ENCODE results near the gene C12orf42.

Gene C12orf42

DNA sequence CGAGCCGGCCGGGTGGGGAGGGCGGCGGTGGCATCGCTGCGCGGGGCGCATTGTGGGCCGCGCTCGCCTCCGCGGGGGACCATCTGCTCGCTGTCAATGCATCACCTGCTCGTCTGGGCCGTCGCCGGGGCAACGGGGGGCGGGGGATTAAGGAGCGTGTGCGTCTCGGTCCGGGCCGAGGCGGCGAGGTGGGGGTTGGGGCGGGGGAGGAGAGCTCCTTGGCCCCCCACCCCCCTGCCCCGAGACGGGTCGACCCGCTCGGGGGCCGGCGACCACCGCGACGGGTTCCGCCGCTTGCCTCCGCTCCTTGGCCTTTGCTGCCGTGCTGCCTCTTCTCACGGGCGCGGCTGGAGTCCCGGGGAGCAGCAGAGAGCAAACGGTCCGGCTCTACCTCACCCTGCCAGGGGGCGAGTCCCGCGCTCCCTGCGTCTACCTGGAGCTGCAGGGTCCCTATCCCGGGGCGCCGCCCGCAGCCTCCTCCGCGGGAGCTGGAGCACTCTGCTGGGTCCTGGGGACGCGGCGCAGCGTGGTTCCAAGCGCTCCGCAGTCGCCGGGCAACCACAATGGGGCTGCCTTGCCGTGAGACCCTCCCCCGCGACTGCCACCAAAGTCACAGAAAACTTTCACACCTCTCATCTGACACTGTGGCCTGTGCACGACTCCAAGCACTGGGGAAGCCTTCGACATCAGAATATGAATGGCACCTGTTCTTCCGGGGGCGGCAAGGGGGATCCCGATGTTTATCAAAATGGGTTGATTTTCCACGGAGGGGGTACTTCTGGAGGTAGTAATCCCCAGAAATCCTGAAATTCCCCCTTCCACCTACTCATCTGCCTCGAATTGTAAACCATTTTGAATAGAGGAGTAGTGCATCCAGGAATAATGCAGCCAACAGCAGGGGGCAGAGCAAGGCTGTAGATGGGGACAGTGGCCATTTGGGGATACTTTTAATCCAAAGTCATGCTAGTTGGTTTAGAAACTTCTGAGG lies at the start of gene C12orf42:
Gene C12orf42, minus strand, starts transcription at position 500 of the 988 bp plus-strand sequence. CDS start 17,542 bp downstream, outside the sequence.
- DNase-seq (ENCODE audit: low read depth), result no peak

DNA sequence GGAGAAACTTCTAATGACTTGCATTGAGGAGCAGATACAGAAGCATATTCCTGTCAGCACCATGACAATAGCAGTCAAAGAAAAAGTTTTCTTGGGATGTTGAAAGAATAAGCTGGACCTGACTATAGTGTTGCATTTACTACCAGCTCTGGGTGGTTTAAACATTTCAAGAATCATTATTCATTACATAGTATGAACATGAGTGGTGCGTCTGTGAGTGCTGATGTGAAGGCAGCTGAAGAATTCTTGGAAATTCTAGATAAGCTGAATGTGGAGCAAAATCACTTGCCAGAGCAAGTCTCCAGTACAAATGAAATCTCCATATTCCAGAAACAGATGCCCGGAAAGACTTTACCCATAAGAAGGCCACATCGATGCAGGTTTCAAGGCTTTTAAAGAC lies 46.3 kb upstream of the C12orf42 start:
- no peak for DNase-seq (ENCODE audit: low read depth)

DNA sequence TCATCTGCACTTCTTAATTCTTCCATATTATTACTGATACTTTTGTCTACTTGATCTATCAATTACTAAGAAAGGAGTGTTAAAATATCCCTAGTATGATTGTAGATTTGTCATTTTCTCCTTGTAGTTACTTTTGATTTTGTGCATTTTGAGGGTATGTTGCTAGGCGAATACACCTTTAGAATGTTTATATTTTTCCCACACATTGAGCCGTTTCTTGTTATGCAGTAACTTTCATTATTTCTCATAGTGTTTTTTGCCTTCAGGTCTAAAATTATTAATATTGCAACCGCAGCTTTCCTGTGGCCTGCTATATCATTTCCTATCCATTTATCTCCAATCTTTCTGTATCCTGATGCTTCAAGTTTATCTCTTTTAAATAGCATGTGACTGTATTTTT lies 44.6 kb upstream of the C12orf42 start:
- DNase-seq (ENCODE audit: low read depth), result no peak

DNA sequence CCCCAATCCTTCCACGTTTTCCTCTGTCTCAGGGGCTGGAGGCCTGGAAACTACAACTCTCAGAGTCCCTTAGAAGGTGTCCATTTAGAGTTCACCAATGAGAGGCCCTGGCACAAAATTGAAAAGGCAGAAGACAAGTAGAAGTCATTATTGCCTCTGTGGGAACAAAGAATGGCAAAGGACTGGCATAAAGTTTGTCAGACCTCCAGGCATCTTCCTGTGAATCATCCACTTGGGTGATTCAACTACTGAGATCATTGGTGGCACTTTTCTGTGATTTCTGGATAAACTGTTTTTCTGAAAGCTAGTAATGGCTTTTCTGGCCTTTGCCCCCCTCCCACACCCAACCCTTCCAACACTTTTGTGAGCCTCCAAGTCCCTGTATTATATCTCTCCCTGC lies 42.6 kb upstream of the C12orf42 start:
- no peak for DNase-seq (ENCODE audit: low read depth)

DNA sequence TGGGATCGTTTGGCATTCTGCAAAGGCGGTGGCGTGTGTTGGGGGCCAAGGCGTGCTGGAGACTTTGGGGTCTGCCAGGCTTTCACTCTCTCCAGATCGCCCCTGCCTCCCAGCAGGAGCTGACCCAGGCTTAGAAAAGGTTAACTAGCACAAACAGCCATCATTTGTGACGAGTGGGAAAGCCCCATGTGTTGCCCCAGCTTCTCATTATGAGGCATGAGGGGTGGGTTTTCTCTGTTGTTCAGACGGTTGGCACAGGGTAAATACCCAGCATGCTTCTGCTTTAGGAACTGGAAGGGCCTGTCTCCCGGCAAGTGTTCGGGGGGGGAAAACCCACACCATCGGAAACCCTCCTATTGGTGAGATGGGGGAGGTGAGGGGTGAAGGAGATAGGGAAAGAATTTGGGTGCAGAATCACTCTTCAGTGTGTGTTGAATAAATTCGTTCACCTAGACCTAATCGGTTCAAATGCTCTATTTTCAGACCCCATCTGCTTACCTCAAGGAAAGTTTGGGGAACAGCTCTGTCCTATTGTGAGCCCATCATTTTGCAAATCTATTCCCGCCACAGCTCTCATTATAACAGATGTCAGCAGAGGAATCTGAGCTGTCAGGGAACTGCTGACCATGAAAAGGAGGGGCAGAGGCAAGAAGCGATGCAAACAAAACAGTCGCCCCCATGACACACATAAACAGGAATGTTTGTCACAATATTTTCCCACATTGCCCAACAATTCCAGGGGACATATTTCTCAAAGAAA lies 34.7 kb upstream of the C12orf42 start:
- DNase-seq (ENCODE audit: low read depth), result no peak

GRCh38 chr12:103529306-103529705 lies 33.5 kb upstream of the C12orf42 start:
- DNase-seq (ENCODE audit: low read depth), result no peak

GRCh38 chr12:103524238-103524875 lies 28.6 kb upstream of the C12orf42 start:
- no peak for DNase-seq (ENCODE audit: low read depth)

- DNase-seq (ENCODE audit: low read depth), result no peak
Measured at GRCh38 chr12:103523771-103524170, 28.0 kb upstream of the C12orf42 start.

GRCh38 chr12:103520686-103521215 lies 25.0 kb upstream of the C12orf42 start:
- DNase-seq (ENCODE audit: low read depth), result no peak

DNA sequence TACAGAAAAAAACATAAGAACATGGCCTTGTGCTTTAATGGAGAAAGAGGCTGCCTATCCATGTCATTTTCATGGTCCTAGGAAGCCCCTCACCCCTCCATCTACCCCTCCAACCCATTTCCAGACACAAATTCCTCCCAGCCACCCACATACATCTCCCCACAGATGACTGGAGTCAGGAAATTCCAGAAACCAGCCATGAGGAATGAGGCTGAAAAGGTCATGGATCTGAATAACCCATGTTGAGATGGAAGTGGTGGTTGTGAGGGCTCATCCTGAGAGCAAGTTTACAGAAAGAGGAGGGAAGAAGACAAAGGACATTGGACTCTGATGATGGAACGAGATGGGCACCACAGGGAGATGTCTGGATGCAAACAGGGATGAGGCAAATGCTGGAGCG lies 23.9 kb upstream of the C12orf42 start:
- no peak for DNase-seq (ENCODE audit: low read depth)

- DNase-seq (ENCODE audit: low read depth), result no peak
Measured at GRCh38 chr12:103518899-103519298, 23.1 kb upstream of the C12orf42 start.

- no peak for DNase-seq (ENCODE audit: low read depth)
Measured at GRCh38 chr12:103517161-103517560, 21.4 kb upstream of the C12orf42 start.

DNA sequence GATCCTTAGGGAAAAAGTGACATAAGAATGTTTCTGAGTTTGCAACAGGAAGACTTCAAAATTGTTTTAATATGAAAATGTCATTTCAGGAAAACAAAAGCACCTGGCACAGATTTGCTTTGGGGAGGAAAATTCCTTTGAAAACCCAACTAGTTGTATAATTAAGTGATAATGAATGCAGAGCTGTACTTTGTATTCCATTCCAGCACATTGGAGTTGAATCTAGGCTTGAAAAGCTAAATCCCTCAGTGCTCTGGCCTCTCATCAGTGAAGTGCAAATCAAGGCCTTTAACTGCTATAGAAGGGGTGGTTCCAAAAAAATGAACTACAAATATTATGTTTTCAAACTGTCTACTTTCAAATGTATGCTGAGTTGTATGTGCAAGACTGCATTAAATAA lies 19.6 kb upstream of the C12orf42 start:
- no peak for DNase-seq (ENCODE audit: low read depth)

DNA sequence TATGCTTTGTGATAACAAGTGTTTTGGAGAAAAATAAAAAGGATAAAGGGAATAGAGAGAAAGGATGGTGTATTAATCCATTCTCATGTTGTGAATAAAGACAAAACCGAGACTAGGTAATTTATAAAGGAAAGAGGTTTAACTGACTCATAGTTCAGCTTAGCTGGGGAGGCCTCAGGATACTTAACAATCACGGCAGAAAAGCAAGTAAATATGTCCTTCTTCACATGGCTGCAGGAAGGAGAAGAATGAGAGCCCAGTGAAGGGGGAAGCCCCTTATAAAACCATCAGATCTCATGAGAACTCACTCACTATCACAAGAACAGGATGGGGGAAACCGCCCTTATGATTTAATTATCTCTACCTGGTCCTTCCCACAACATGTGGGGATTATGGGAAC lies 18.1 kb upstream of the C12orf42 start:
- no peak for DNase-seq (ENCODE audit: low read depth)

GRCh38 chr12:103505371-103506236 lies 9.8 kb upstream of the C12orf42 start:
- DNase-seq (ENCODE audit: low read depth), result no peak

DNA sequence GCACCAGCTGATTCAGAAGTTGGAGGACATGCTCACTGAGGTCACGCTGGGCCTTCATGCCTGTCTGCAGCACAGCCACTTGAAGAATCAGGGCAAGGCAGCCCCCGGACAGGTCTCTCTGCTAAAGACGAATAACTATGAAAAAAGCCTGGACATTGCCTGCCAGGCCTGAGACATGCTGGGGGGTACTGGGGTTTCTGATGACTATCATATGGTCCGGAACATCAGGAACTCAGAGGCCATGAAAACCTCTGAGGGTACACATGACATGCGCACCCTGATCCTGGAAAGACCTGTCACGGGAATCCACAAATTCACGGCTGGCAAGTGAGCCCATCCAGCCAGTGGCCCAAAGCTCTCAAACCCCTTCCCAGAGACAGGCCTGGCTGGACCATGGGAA lies 8.8 kb upstream of the C12orf42 start:
- DNase-seq (ENCODE audit: low read depth), result no peak

DNA sequence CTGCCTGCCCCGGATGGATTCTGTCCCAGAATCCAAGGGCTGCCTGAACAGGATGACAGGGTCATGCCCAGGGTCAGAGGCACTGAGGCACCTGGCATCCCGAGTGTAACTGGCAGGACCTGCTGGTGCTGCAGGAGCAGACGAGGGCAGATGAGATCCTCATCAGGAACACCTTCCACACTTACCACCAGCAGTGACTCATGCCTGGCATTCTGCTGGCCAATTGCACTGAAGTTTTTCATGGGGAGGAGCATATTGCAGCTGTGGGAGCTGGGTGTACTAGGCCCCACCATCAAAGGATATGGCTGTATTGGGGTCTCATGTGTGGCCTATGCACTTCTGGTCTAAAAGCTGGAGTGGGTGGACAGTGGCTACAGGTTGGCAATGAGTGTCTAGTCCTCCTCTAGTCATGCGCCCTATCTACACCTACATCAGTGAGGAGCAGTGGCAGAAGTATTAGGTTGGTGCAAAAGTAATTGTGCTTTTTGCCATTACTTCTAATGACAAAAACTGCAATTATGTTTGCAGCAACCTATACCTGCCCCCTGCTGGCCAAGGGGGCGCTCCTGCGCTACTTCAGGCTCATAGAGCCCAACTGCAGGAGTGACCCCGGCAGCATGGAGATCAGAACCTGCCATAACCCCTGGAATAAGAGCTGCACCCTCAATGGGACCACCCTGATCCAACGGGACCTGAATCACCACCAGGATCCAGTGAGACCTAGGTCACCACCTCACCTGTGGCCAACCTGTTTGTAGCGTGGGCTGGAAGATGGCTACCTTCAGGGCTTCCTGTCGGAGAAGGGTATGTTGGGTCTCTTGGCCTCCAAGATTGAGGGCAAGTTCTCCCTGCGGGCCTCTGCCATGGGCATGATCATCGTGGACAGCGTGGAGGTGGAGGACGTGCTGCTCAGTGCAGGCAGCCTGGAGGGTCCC lies 8.0 kb upstream of the C12orf42 start:
- no peak for DNase-seq (ENCODE audit: low read depth)

- DNase-seq (ENCODE audit: low read depth), result no peak
Measured at GRCh38 chr12:103501447-103501846, 5.7 kb upstream of the C12orf42 start.

DNA sequence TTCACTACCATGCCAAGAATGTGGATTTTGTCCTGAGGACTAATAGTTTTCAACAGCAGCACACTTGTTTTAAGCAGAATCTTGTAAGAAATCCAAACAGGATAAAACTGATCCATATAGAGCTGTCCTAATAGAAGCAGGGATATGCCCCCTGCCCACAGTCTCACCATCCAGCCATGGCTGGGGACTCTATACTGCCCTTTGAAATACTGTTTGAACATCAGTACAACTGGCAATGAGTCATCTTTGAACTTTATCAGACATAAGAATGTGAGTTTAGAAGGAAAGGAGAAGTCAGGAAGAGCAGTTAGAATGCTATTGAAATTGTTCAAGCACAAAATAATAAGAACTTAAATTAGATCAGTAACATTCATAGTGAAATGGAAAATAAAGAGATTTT lies 3.8 kb upstream of the C12orf42 start:
- no peak for DNase-seq (ENCODE audit: low read depth)

DNA sequence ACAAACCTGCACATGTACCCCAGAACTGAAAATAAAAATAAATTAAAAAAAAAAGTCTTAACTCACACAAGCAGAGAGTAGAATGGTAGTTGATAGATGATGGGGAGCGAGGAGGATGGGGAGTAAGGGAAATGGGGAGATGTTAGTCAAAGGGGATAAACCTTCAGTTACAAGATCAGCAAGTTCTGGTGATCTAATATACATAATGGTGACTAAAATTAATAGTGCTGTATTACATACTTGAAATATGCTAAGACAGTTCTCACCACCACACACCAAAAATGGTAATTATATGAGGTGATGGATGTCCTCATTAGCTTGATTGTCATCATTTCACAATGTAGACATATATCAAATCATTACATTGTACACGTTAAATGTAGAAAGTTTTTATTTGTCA lies 3.2 kb upstream of the C12orf42 start:
- DNase-seq (ENCODE audit: low read depth), result no peak

Measured in amniotic epithelial cell (primary cell).